ENCODE measurements around the gene FBXO34.

GRCh38 chr14:55384536-55384935 lies 113.3 kb downstream of the FBXO34 start:
- TF ChIP-seq POLR2A (IDR thresholded peaks at IDR 0.05; ENCODE audit: low read length): no peak
- no peak for TF ChIP-seq GATA1 (IDR thresholded peaks at IDR 0.05; ENCODE audit: low read depth, low read length)

Data from erythroblast (primary cell).